CD4-positive, CD25-positive, alpha-beta regulatory T cell (primary cell): Measurements from ENCODE around the gene RAP1GAP2. TPM values are rescaled to one million over a fixed set of nuclear protein-coding genes. Genes with fewer than 3 reads are reported as not detected.

Source experiments
- ATAC-seq, 2 donors: fragments of 150-1000 bp; cut with Tn5 transposase; one replicate each; pipeline ENCODE4 v1.10.0; 2021; ENCODE audit warnings: low read depth in 2 of 2, moderate number of reproducible peaks in 2 of 2, moderate library complexity in 1 of 2
- DNase-seq, 3 donors: peaks; one replicate each; pipeline versions ENCODE4 v3.0.0 to v3.0.0-alpha.2; 2012 to 2022; ENCODE audit warnings: mixed read lengths in 1 of 3
- H3K27ac ChIP-seq: one replicate; pipeline ENCODE4 v1.7.0; 2013; ENCODE audit warnings: mild to moderate bottlenecking, low read length; ENCODE audit not compliant: insufficient read depth, poor library complexity, severe bottlenecking
- H3K27me3 ChIP-seq: one replicate; pipeline ENCODE4 v1.7.0; 2013; ENCODE audit warnings: low read length; ENCODE audit not compliant: control insufficient read depth, insufficient read depth
- H3K36me3 ChIP-seq: one replicate; pipeline ENCODE4 v1.7.0; 2013; ENCODE audit warnings: mild to moderate bottlenecking, low read length, moderate library complexity; ENCODE audit not compliant: control insufficient read depth, insufficient read depth
- H3K4me1 ChIP-seq: 2 replicates; pipeline ENCODE4 v1.7.0; 2013; ENCODE audit warnings: mild to moderate bottlenecking, low read length; ENCODE audit not compliant: insufficient read depth, control insufficient read depth, poor library complexity, severe bottlenecking
- H3K4me3 ChIP-seq: one replicate; pipeline ENCODE4 v1.7.0; 2013; ENCODE audit warnings: low read depth, mild to moderate bottlenecking, low read length, moderate library complexity
- H3K9me3 ChIP-seq, 2 experiments: 1 replicate in 1 of 2; 2 replicates in 1 of 2; pipeline ENCODE4 v1.7.0; 2013; ENCODE audit warnings: low read length in 2 of 2, mild to moderate bottlenecking in 1 of 2, moderate library complexity in 1 of 2; ENCODE audit not compliant: control insufficient read depth in 2 of 2
- H3K27ac Mint-ChIP-seq, 3 donors: one replicate each; pipeline ENCODE4 v1.8.0; 2020 to 2022; ENCODE audit warnings: mild to moderate bottlenecking in 3 of 3, mixed read lengths in 3 of 3, moderate library complexity in 2 of 3
- H3K27me3 Mint-ChIP-seq: one replicate; pipeline ENCODE4 v1.8.0; 2022; ENCODE audit warnings: mild to moderate bottlenecking, mixed read lengths
- H3K36me3 Mint-ChIP-seq: one replicate; pipeline ENCODE4 v1.8.0; 2020; ENCODE audit warnings: mixed read lengths
- H3K4me1 Mint-ChIP-seq, 4 donors: one replicate each; pipeline ENCODE4 v1.8.0; 2020 to 2022; ENCODE audit warnings: mixed read lengths in 4 of 4, mild to moderate bottlenecking in 1 of 4
- H3K4me3 Mint-ChIP-seq, 4 donors: one replicate each; pipeline ENCODE4 v1.8.0; 2020 to 2022; ENCODE audit warnings: mild to moderate bottlenecking in 4 of 4, mixed read lengths in 4 of 4, moderate library complexity in 3 of 4
- H3K9me3 Mint-ChIP-seq, 7 donors: one replicate each; pipeline ENCODE4 v1.8.0; 2020 to 2022; ENCODE audit warnings: mixed read lengths in 7 of 7, mild to moderate bottlenecking in 3 of 7, moderate library complexity in 2 of 7
- polyA plus RNA-seq, 4 donors: library from polyadenylated mRNA; unstranded; fragments of 300-500 nt; fragmentation: Illumina TruSeq; gene quantifications; one replicate each; pipeline ENCODE4 v1.2.3, GENCODE V29; 2021
- total RNA-seq: library from RNA; stranded (reverse); gene quantifications from one replicate; pipeline ENCODE4 v1.2.3, GENCODE V29; 2022

RAP1GAP2 gene
- total and polyA plus RNA-seq, 5 donors from 2014 or later = 2.7 to 87.6 (median 5.1) TPM

DNA sequence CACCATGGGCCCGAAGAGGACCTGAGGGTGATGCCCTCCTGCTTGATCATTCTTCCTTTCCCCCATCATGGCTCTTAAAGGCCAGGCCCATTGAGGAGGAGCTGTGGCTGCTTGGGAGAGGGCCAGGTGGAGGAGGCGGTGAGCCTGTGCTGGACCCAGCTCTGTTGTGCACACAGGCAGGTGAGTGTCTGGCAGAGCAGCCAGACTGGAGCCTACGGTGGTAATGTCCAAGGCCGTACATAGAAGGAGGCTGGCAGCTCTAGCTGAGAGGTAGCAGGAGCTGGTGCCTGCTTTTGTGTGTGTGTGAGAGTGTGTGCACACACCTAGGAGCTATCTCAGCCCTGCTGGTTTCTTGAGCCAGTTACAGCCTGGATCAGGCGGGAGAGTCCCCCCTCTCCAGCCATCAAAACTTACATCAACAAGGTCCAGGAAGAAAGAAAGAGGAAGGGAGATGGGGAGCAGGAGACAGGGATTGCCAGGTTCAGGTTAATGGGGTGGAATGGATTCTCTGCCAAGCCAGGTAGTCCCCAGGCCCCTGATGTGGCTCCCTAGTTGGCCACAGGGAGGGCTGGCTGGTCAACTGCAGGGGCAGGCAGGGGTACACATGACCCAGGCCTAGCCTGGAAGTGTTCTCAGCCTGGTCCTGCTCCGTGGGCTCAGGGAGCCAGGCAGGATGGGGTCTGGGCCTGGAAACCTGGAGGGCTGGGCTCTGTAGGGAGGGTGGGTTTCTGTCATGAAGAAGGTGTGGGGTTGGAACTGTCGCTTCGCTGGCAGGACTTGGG lies 107.1 kb downstream of the RAP1GAP2 start:
- Histone ChIP-seq H3K4me1 (no peaks in the 10 kb centered on the region), H3K9me3 (no peaks in the 10 kb centered on the region), H3K27me3 (no peaks in the 10 kb centered on the region), H3K36me3 (peaks cover 21% of the 10 kb centered on the region), H3K27ac (no peak overlapping the region), H3K4me3 (no peak overlapping the region)
- peak overlapping the region in 1 of 3 donors; percentile 69 for H3K27ac Mint-ChIP-seq
- H3K4me3 Mint-ChIP-seq = no peak overlapping the region
- H3K9me3 Mint-ChIP-seq = peaks cover 0 to 3% (median 0%) of the 10 kb centered on the region in 7 donors
- ATAC-seq = no peak
- H3K36me3 Mint-ChIP-seq = peaks cover 43% of the 10 kb centered on the region
- no peak for DNase-seq
- H3K27me3 Mint-ChIP-seq = no peaks in the 10 kb centered on the region
- peaks cover 0 to 11% (median 7%) of the 10 kb centered on the region in 4 donors for H3K4me1 Mint-ChIP-seq

DNA sequence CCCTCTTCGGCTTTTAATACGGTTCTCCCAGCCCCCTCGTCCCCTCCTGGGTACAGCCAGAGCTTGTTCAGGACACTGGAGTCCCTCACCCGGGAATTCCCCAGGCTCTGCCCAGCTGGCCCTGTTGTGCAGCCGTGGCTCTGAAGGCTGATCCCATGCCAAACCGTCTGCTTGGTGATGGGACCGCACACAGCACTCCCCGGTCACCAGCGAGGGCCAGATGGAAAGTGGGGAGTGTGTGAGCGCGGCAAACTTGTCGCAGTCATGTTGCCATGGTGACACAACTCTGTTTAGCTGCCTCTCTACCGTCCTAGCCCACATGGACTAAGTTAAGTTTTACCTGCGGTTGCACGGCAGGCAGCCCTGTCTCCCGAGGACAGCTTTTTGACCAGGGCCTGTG lies 107.9 kb downstream of the RAP1GAP2 start:
- no peak overlapping the region for H3K4me3 Mint-ChIP-seq
- Histone ChIP-seq H3K36me3 (peaks cover 21% of the 10 kb centered on the region), H3K27ac (no peak overlapping the region), H3K27me3 (no peaks in the 10 kb centered on the region), H3K4me1 (no peaks in the 10 kb centered on the region), H3K4me3 (no peak overlapping the region), H3K9me3 (no peaks in the 10 kb centered on the region)
- H3K9me3 Mint-ChIP-seq = peaks cover 0 to 3% (median 0%) of the 10 kb centered on the region in 7 donors
- ATAC-seq (no peak), DNase-seq (no peak)
- peaks cover 0 to 8% (median 3%) of the 10 kb centered on the region in 4 donors for H3K4me1 Mint-ChIP-seq
- H3K27me3 Mint-ChIP-seq = no peaks in the 10 kb centered on the region
- peaks cover 43% of the 10 kb centered on the region for H3K36me3 Mint-ChIP-seq
- H3K27ac Mint-ChIP-seq = peak overlapping the region in 1 of 3 donors; percentile 55

DNA sequence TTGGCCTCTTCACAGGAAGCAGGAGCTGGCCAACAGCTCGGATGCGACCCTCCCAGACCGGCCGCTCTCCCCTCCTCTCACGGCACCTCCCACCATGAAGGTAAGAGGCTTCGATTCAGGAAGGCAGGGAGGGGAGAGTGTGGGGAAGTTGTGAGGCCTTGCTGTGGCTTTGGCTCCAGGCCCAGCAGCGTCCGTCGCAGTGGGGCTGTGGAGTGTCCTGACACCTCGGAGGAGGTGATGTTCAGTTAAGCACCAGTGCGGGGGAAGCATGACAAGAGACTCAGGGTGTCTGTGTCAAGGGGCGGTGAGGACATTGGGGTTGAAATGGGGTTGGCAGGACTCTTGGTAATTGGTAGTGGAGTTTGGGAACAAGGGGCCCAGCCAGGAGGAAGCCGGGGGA lies 109.0 kb downstream of the RAP1GAP2 start:
- H3K9me3 ChIP-seq = no peaks in the 10 kb centered on the region
- no peak overlapping the region for H3K27ac ChIP-seq
- Mint-ChIP-seq H3K9me3 (peaks cover 0 to 3% (median 0%) of the 10 kb centered on the region in 7 donors), H3K27me3 (no peaks in the 10 kb centered on the region), H3K36me3 (peaks cover 47% of the 10 kb centered on the region), H3K27ac (no peak overlapping the region), H3K4me1 (peaks cover 0 to 8% (median 3%) of the 10 kb centered on the region in 4 donors), H3K4me3 (no peak overlapping the region)
- peaks cover 21% of the 10 kb centered on the region for H3K36me3 ChIP-seq
- no peaks in the 10 kb centered on the region for H3K27me3 ChIP-seq
- DNase-seq (no peak), ATAC-seq (no peak)
- no peaks in the 10 kb centered on the region for H3K4me1 ChIP-seq
- H3K4me3 ChIP-seq = no peak overlapping the region

DNA sequence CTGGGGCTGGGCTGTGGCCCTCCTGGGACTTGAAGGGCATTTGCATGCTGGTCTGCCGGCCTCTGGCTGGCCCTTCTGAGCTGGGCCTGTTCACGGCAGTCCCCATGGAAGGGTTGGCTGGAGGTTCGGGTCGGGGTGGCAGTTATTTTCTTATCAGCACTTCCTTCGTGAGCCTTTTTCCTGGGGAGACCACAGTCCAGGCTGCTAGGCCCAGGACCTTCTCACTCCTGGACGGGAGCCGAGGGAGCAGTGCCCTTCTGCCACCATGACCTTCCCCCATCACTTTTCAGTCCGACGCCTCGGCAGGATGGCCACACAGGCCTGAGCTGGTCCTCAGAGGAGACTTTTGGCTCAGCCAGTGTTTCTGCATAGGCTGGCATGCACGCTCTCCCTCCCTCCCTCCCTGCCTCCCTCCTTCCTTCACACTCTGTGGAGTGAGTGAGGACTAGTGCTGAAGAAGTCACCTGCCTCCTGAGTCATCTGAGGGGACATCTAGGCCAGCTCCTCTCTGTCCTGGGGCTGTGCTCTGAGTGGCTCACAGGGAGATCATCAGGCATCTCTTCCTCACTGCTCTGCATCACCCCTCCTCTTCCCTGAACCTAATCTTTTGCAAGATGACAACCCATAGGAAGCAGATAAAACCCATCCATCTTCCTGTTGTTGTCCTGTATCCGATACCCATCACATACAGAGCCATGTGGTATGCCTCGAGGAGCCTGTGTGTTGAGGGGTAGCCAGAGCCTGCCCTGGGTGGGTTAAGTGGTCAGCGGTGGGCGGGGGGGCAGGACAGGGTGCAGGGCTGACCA lies 109.7 kb downstream of the RAP1GAP2 start:
- H3K9me3 Mint-ChIP-seq = peaks cover 0 to 3% (median 0%) of the 10 kb centered on the region in 7 donors
- DNase-seq (no peak), ATAC-seq (no peak)
- no peak overlapping the region for H3K4me3 ChIP-seq
- H3K27ac ChIP-seq = no peak overlapping the region
- no peaks in the 10 kb centered on the region for H3K9me3 ChIP-seq
- H3K36me3 ChIP-seq = peaks cover 21% of the 10 kb centered on the region
- H3K36me3 Mint-ChIP-seq = peaks cover 47% of the 10 kb centered on the region
- H3K4me3 Mint-ChIP-seq = no peak overlapping the region
- H3K4me1 ChIP-seq = no peaks in the 10 kb centered on the region
- peaks cover 0 to 8% (median 3%) of the 10 kb centered on the region in 4 donors for H3K4me1 Mint-ChIP-seq
- H3K27ac Mint-ChIP-seq = no peak overlapping the region
- no peaks in the 10 kb centered on the region for H3K27me3 ChIP-seq
- H3K27me3 Mint-ChIP-seq = no peaks in the 10 kb centered on the region

DNA sequence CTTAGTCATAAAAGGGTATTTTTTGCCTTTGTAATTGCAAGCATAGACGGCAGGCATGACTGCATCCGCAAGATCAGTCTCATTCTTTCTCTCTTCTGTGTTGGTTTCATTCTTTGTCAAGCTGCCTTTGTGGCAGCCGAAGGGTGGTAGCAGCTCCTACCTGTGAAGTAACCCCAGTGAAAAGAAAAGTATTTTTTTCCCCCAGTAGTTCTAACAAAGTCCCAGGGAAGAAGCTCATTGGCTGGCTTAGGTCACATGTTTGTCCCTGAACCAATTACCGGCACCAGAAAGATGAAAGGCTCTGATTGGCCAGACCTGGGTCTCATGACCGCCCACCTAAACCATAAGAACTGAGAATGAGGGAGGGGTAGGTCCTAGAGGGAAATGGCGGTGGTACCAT lies 110.7 kb downstream of the RAP1GAP2 start:
- peak overlapping the region in 1 of 3 donors; percentile 32 for H3K27ac Mint-ChIP-seq
- Histone ChIP-seq H3K27ac (no peak overlapping the region), H3K4me3 (no peak overlapping the region), H3K36me3 (peaks cover 21% of the 10 kb centered on the region), H3K9me3 (no peaks in the 10 kb centered on the region), H3K4me1 (no peaks in the 10 kb centered on the region), H3K27me3 (no peaks in the 10 kb centered on the region)
- ATAC-seq (no peak), DNase-seq (peak in 1 of 3 donors; percentile 4)
- peaks cover 0 to 3% (median 0%) of the 10 kb centered on the region in 7 donors for H3K9me3 Mint-ChIP-seq
- no peaks in the 10 kb centered on the region for H3K27me3 Mint-ChIP-seq
- peaks cover 0 to 6% (median 2%) of the 10 kb centered on the region in 4 donors for H3K4me1 Mint-ChIP-seq
- H3K4me3 Mint-ChIP-seq = no peak overlapping the region
- H3K36me3 Mint-ChIP-seq = peaks cover 41% of the 10 kb centered on the region

DNA sequence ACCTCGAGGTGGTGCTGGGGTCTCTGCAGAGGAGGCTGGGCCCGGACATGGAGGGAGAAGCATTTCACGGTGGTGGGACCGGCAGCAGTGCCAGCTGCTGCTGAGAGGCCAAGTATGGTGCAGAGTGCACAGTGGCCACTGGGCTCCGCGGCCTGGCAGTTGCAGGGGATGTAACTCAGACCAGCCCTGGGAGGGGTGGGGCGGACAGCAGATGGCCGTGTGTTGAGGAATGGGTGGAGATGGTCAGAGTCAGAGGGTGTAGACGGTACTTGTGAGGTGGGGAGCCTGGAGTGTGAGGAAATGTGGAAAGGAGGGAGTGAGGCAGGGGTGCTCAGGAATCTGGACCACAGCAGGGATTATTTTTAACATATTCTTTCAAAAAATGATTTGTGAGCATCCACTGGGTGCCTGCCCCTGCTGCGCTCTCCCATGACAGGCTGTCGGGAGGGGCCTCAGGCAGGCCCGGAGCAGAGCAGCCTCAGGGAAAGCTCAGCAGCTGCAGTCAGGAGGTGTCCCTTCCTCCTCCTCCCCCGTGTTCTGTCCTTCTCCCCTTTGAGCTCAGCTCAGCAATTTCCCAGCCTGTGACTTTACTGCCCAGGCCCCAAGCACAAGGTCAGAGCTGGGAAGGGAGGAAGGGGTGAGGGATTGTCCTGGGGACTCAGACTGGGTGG lies 113.1 kb downstream of the RAP1GAP2 start:
- H3K9me3 ChIP-seq = no peaks in the 10 kb centered on the region
- H3K4me3 ChIP-seq = no peak overlapping the region
- H3K27ac Mint-ChIP-seq = no peak overlapping the region
- H3K27me3 Mint-ChIP-seq = no peaks in the 10 kb centered on the region
- peaks cover 46% of the 10 kb centered on the region for H3K36me3 Mint-ChIP-seq
- ATAC-seq (no peak), DNase-seq (no peak)
- H3K4me3 Mint-ChIP-seq = no peak overlapping the region
- peaks cover 24% of the 10 kb centered on the region for H3K36me3 ChIP-seq
- peaks cover 0 to 3% (median 0%) of the 10 kb centered on the region in 7 donors for H3K9me3 Mint-ChIP-seq
- H3K27ac ChIP-seq = no peak overlapping the region
- H3K27me3 ChIP-seq = no peaks in the 10 kb centered on the region
- H3K4me1 Mint-ChIP-seq = peaks cover 0 to 6% (median 0%) of the 10 kb centered on the region in 4 donors
- no peaks in the 10 kb centered on the region for H3K4me1 ChIP-seq

DNA sequence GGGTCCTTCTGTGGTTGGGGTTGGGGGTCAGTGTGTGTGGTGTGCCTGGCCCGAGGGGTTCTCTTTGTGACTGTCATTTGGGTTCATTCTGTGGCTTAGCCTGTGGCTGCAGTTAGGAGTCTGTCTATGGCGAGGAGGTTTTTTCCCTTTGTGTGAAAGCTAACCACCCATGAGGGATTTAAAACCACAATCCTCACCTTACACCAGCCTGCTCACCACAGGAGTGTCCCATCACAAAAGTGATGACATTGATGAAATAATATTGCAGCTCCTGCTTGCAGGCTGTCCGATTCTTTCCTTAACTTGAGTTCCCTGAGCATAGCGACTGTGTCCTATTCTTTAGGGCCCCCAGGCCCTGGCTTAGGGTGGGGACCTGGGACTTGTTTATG lies 113.6 kb downstream of the RAP1GAP2 start:
- no peak overlapping the region for H3K27ac Mint-ChIP-seq
- peaks cover 46% of the 10 kb centered on the region for H3K36me3 Mint-ChIP-seq
- ATAC-seq (no peak), DNase-seq (no peak)
- Histone ChIP-seq H3K4me3 (no peak overlapping the region), H3K36me3 (peaks cover 24% of the 10 kb centered on the region), H3K27ac (no peak overlapping the region), H3K27me3 (no peaks in the 10 kb centered on the region), H3K4me1 (no peaks in the 10 kb centered on the region), H3K9me3 (no peaks in the 10 kb centered on the region)
- no peaks in the 10 kb centered on the region for H3K27me3 Mint-ChIP-seq
- peaks cover 0 to 3% (median 0%) of the 10 kb centered on the region in 7 donors for H3K9me3 Mint-ChIP-seq
- peaks cover 0 to 6% (median 0%) of the 10 kb centered on the region in 4 donors for H3K4me1 Mint-ChIP-seq
- no peak overlapping the region for H3K4me3 Mint-ChIP-seq
